Measurements from ENCODE around the gene SLC50A1. TPM values are rescaled to one million over a fixed set of nuclear protein-coding genes. Genes with fewer than 3 reads are reported as not detected.
A peak's percentile ranks its signal among the peaks of the same experiment; 100 is the strongest.
"Not testable (repeated sequence)": the region's sequence is repeated elsewhere in the genome, so short reads cannot be mapped to it uniquely, and the experiment has no call there.

The SLC50A1 gene
- polyA plus RNA-seq, 1 donor (not counting 4 experiments of a cell fraction or from before 2014, with no cell fraction given), result 54.5 TPM

GRCh38 chr1:155145491-155145890 is 9.8 kb downstream of the SLC50A1 start:
- Histone ChIP-seq H3K36me3 (ENCODE audit: control insufficient read depth in 2 of 2, extremely low read depth in 1 of 2, insufficient read depth in 2 of 2, low read length in 2 of 2) (no peaks in the 10 kb centered on the region), H4K20me1 (ENCODE audit: control insufficient read depth, extremely low read depth, insufficient read depth, low read length) (no peaks in the 10 kb centered on the region), H3K27ac (ENCODE audit: control insufficient read depth, insufficient read depth, low read length) (no peak overlapping the region), H3K4me2 (ENCODE audit: control insufficient read depth, extremely low read depth, insufficient read depth, low read depth, low read length) (no peak overlapping the region), H3K9ac (ENCODE audit: control insufficient read depth, extremely low read depth, insufficient read depth, low read length) (no peak overlapping the region), H2AFZ (ENCODE audit: control insufficient read depth, low read length) (no peak overlapping the region), H3K4me3 (ENCODE audit: control insufficient read depth in 2 of 3, extremely low read depth in 1 of 3, insufficient read depth in 2 of 3, low read depth in 1 of 3, low read length in 3 of 3) (no peak overlapping the region), H3K27me3 (ENCODE audit: control insufficient read depth, extremely low read depth, insufficient read depth, low read length) (no peaks in the 10 kb centered on the region), H3K9me1 (ENCODE audit: control insufficient read depth, extremely low read depth, insufficient read depth, low read length) (no peaks in the 10 kb centered on the region), H3K4me1 (ENCODE audit: control insufficient read depth, extremely low read depth, insufficient read depth, low read length) (no peaks in the 10 kb centered on the region), H3K79me2 (ENCODE audit: control insufficient read depth, insufficient read depth, low read length) (no peaks in the 10 kb centered on the region), H3K9me3 (ENCODE audit: control insufficient read depth, low read depth, low read length) (no peaks in the 10 kb centered on the region)
- DNase-seq (ENCODE audit: low read depth, low spot score) (no peak), FAIRE-seq (no peak)
- dilution Hi-C loops (cut with MboI; ENCODE audit: extremely low pct_ligation_motif_present, low sequenced_read_pairs), result no loop called here
- TF ChIP-seq CTCF (optimal IDR thresholded peaks at IDR 0.05 in 1 of 3, IDR thresholded peaks at IDR 0.05 in 1 of 3, conservative IDR thresholded peaks at IDR 0.05 in 1 of 3; ENCODE audit: extremely low read depth in 1 of 3, insufficient read depth in 2 of 3, low read length in 3 of 3) (peak in 1 of 3 experiments; percentile 6), EZH2 (IDR thresholded peaks at IDR 0.05; ENCODE audit: low read length) (no peak)

- H2AFZ ChIP-seq (ENCODE audit: control insufficient read depth, low read length); H3K9me3 ChIP-seq (ENCODE audit: control insufficient read depth, low read depth, low read length); dilution Hi-C loops (cut with MboI; ENCODE audit: extremely low pct_ligation_motif_present, low sequenced_read_pairs): not testable (repeated sequence)
These were observed 20.5 kb downstream of the SLC50A1 start for GRCh38 chr1:155155996-155156643.

GRCh38 chr1:155158991-155159390 is 23.3 kb downstream of the SLC50A1 start:
- Histone ChIP-seq H3K27ac (ENCODE audit: control insufficient read depth, insufficient read depth, low read length) (no peak overlapping the region), H3K9me1 (ENCODE audit: control insufficient read depth, extremely low read depth, insufficient read depth, low read length) (no peaks in the 10 kb centered on the region), H3K27me3 (ENCODE audit: control insufficient read depth, extremely low read depth, insufficient read depth, low read length) (no peaks in the 10 kb centered on the region), H4K20me1 (ENCODE audit: control insufficient read depth, extremely low read depth, insufficient read depth, low read length) (no peaks in the 10 kb centered on the region), H3K4me1 (ENCODE audit: control insufficient read depth, extremely low read depth, insufficient read depth, low read length) (no peaks in the 10 kb centered on the region), H3K79me2 (ENCODE audit: control insufficient read depth, insufficient read depth, low read length) (no peaks in the 10 kb centered on the region), H3K4me3 (ENCODE audit: control insufficient read depth in 2 of 3, extremely low read depth in 1 of 3, insufficient read depth in 2 of 3, low read depth in 1 of 3, low read length in 3 of 3) (no peak overlapping the region), H3K9ac (ENCODE audit: control insufficient read depth, extremely low read depth, insufficient read depth, low read length) (no peak overlapping the region), H3K36me3 (ENCODE audit: control insufficient read depth in 2 of 2, extremely low read depth in 1 of 2, insufficient read depth in 2 of 2, low read length in 2 of 2) (no peaks in the 10 kb centered on the region), H3K9me3 (ENCODE audit: control insufficient read depth, low read depth, low read length) (no peaks in the 10 kb centered on the region), H2AFZ (ENCODE audit: control insufficient read depth, low read length) (no peak overlapping the region), H3K4me2 (ENCODE audit: control insufficient read depth, extremely low read depth, insufficient read depth, low read depth, low read length) (no peak overlapping the region)
- no peak for FAIRE-seq
- DNase-seq (ENCODE audit: low read depth, low spot score), result no peak
- TF ChIP-seq CTCF (optimal IDR thresholded peaks at IDR 0.05 in 1 of 3, IDR thresholded peaks at IDR 0.05 in 1 of 3, conservative IDR thresholded peaks at IDR 0.05 in 1 of 3; ENCODE audit: extremely low read depth in 1 of 3, insufficient read depth in 2 of 3, low read length in 3 of 3), result no peak
- TF ChIP-seq EZH2 (IDR thresholded peaks at IDR 0.05; ENCODE audit: low read length), result no peak
- dilution Hi-C loops (cut with MboI; ENCODE audit: extremely low pct_ligation_motif_present, low sequenced_read_pairs), result no loop called here

More at GRCh38 chr1:155155996-155156643, 20.5 kb downstream of the SLC50A1 start:
- not testable (repeated sequence) for H3K9me1 ChIP-seq (ENCODE audit: control insufficient read depth, extremely low read depth, insufficient read depth, low read length); H3K4me3 ChIP-seq (ENCODE audit: control insufficient read depth in 2 of 3, extremely low read depth in 1 of 3, insufficient read depth in 2 of 3, low read depth in 1 of 3, low read length in 3 of 3); H3K4me2 ChIP-seq (ENCODE audit: control insufficient read depth, extremely low read depth, insufficient read depth, low read depth, low read length); H3K36me3 ChIP-seq (ENCODE audit: control insufficient read depth in 2 of 2, extremely low read depth in 1 of 2, insufficient read depth in 2 of 2, low read length in 2 of 2); FAIRE-seq; H3K27ac ChIP-seq (ENCODE audit: control insufficient read depth, insufficient read depth, low read length); H4K20me1 ChIP-seq (ENCODE audit: control insufficient read depth, extremely low read depth, insufficient read depth, low read length); DNase-seq (ENCODE audit: low read depth, low spot score); H3K4me1 ChIP-seq (ENCODE audit: control insufficient read depth, extremely low read depth, insufficient read depth, low read length); H3K27me3 ChIP-seq (ENCODE audit: control insufficient read depth, extremely low read depth, insufficient read depth, low read length); H3K9ac ChIP-seq (ENCODE audit: control insufficient read depth, extremely low read depth, insufficient read depth, low read length); H3K79me2 ChIP-seq (ENCODE audit: control insufficient read depth, insufficient read depth, low read length)
